H1 (cell line): ENCODE results near the gene BAAT. TPM values are rescaled to one million over a fixed set of nuclear protein-coding genes. Genes with fewer than 3 reads are reported as not detected.

Experiments used
- CTCF ChIA-PET: fragments of 300-600 bp; sonication (Branson Sonifier 250); formaldehyde crosslinking; loops from one replicate; lab custom pipeline; 2021; ENCODE audit not compliant: partially characterized antibody; lab: Charles Lee
- POLR2A ChIA-PET: fragments of 300-600 bp; sonication (Branson Sonifier 250); formaldehyde crosslinking; loops from one replicate; lab custom pipeline; 2021; ENCODE audit warnings: inconsistent platforms; ENCODE audit not compliant: partially characterized antibody; lab: Charles Lee
- DNase-seq, 2 experiments: peaks; one replicate each; pipeline versions ENCODE4 v3.0.0 to v3.0.0-alpha.2; 2010 to 2022; ENCODE audit warnings: low spot score in 2 of 2, low read depth in 1 of 2, mixed read lengths in 1 of 2
- FAIRE-seq: peaks from 2 replicates; lab custom pipeline; 2011; peaks lifted over from hg19 to GRCh38; lab: Jason Lieb, UNC
- H2AFZ ChIP-seq: 2 replicates; pipeline ENCODE4 v1.8.1; 2012; ENCODE audit warnings: low read length, inconsistent platforms
- H2AK5ac ChIP-seq: 2 replicates; pipeline ENCODE4 v1.6.1; 2013; ENCODE audit warnings: low read depth, low read length
- H2BK120ac ChIP-seq: replicated peaks from 2 replicates; pipeline ENCODE3; 2013; ENCODE audit warnings: low read depth, low read length, inconsistent platforms
- H2BK12ac ChIP-seq: 2 replicates; pipeline ENCODE4 v1.6.1; 2013; ENCODE audit warnings: low read depth, low read length
- H2BK15ac ChIP-seq: 2 replicates; pipeline ENCODE4 v1.6.1; 2013; ENCODE audit warnings: low read length
- H2BK20ac ChIP-seq: 2 replicates; pipeline ENCODE4 v1.6.1; 2013; ENCODE audit warnings: low read length
- H2BK5ac ChIP-seq: 2 replicates; pipeline ENCODE4 v1.6.1; 2013; ENCODE audit warnings: low read depth, low read length
- H3K14ac ChIP-seq: 2 replicates; pipeline ENCODE4 v1.6.1; 2013; ENCODE audit warnings: inconsistent platforms; ENCODE audit not compliant: insufficient read length
- H3K18ac ChIP-seq: 2 replicates; pipeline ENCODE4 v1.6.1; 2013; ENCODE audit warnings: low read length; ENCODE audit errors: extremely low read depth
- H3K23ac ChIP-seq: 2 replicates; pipeline ENCODE4 v1.6.1; 2013; ENCODE audit warnings: inconsistent platforms; ENCODE audit not compliant: insufficient read length
- H3K23me2 ChIP-seq: 2 replicates; pipeline ENCODE4 v1.6.1; 2013; ENCODE audit warnings: low read depth, low read length
- H3K27ac ChIP-seq: 2 replicates; pipeline ENCODE4 v1.6.1; 2011; ENCODE audit warnings: low read depth, low read length, inconsistent platforms
- H3K27me3 ChIP-seq, 4 experiments: replicated peaks in 1 of 4; 1 replicate in 1 of 4; 2 replicates in 3 of 4; pipeline versions ENCODE4 v1.6.1 to v1.8.1; 2011 to 2013; ENCODE audit warnings: low read length in 3 of 4, mild to moderate bottlenecking in 3 of 4, inconsistent platforms in 2 of 4, mixed read lengths in 2 of 4, moderate library complexity in 1 of 4; ENCODE audit not compliant: control insufficient read depth in 3 of 4, insufficient read depth in 3 of 4; ENCODE audit errors: extremely low read depth in 1 of 4
- H3K36me3 ChIP-seq, 4 experiments: 2 replicates each; pipeline versions ENCODE4 v1.6.1 to v1.8.1; 2011 to 2013; ENCODE audit warnings: mild to moderate bottlenecking in 4 of 4, low read length in 3 of 4, moderate library complexity in 2 of 4, control low read depth in 1 of 4, inconsistent platforms in 1 of 4; ENCODE audit not compliant: insufficient read depth in 4 of 4, control insufficient read depth in 2 of 4
- H3K4ac ChIP-seq: replicated peaks from 2 replicates; pipeline ENCODE3; 2013; ENCODE audit warnings: low read length, low read depth, mixed read lengths, inconsistent platforms; ENCODE audit not compliant: insufficient read length
- H3K4me1 ChIP-seq, 4 experiments: replicated peaks in 1 of 4; 1 replicate in 1 of 4; 2 replicates in 3 of 4; pipeline versions ENCODE4 v1.6.1 to v1.8.1; 2011 to 2013; ENCODE audit warnings: low read length in 3 of 4, inconsistent platforms in 2 of 4, mixed read lengths in 1 of 4; ENCODE audit not compliant: insufficient read depth in 4 of 4, control insufficient read depth in 3 of 4
- H3K4me2 ChIP-seq, 2 experiments: 2 replicates each; pipeline versions ENCODE4 v1.6.1 to v1.8.1; 2011 to 2013; ENCODE audit warnings: low read depth in 2 of 2, low read length in 2 of 2, control low read depth in 1 of 2, inconsistent platforms in 1 of 2, mild to moderate bottlenecking in 1 of 2; ENCODE audit not compliant: insufficient read depth in 1 of 2
- H3K4me3 ChIP-seq, 4 experiments: fragments of 200-600, 300-600 bp in 1 of 4; sonication (generic), shearing (Covaris generic), sonication (Bioruptor Twin) in 1 of 4; 2 replicates each; pipeline versions ENCODE4 v1.5.1 to v1.8.1; 2011 to 2016; ENCODE audit warnings: low read length in 4 of 4, low read depth in 3 of 4, control low read depth in 2 of 4, inconsistent platforms in 2 of 4, mild to moderate bottlenecking in 2 of 4, mixed read lengths in 1 of 4, moderate library complexity in 1 of 4; ENCODE audit not compliant: insufficient read depth in 2 of 4; ENCODE audit errors: extremely low read depth in 1 of 4
- H3K56ac ChIP-seq: replicated peaks from 2 replicates; pipeline ENCODE3; 2013; ENCODE audit warnings: low read depth, mild to moderate bottlenecking, mixed read lengths, low read length, inconsistent platforms; ENCODE audit not compliant: insufficient read length
- H3K79me1 ChIP-seq: 2 replicates; pipeline ENCODE4 v1.6.1; 2013; ENCODE audit warnings: low read depth, low read length, control low read depth
- H3K79me2 ChIP-seq, 2 experiments: 2 replicates each; pipeline versions ENCODE4 v1.6.1 to v1.8.1; 2012 to 2013; ENCODE audit warnings: low read length in 2 of 2, mild to moderate bottlenecking in 2 of 2, inconsistent platforms in 1 of 2; ENCODE audit not compliant: insufficient read depth in 2 of 2, control insufficient read depth in 1 of 2
- H3K9ac ChIP-seq, 4 experiments: replicated peaks in 1 of 4; 1 replicate in 1 of 4; 2 replicates in 3 of 4; pipeline versions ENCODE4 v1.6.1 to v1.8.1; 2011 to 2013; ENCODE audit warnings: low read depth in 3 of 4, low read length in 3 of 4, control low read depth in 2 of 4, mild to moderate bottlenecking in 2 of 4, moderate library complexity in 2 of 4, inconsistent platforms in 1 of 4; ENCODE audit errors: extremely low read depth in 1 of 4
- H3K9me3 ChIP-seq, 2 experiments: 2 replicates each; pipeline versions ENCODE4 v1.6.1 to v1.8.1; 2012 to 2013; ENCODE audit warnings: mild to moderate bottlenecking in 2 of 2, moderate library complexity in 2 of 2, control low read depth in 1 of 2, inconsistent platforms in 1 of 2, low read depth in 1 of 2, low read length in 1 of 2, mixed read lengths in 1 of 2; ENCODE audit not compliant: insufficient read depth in 2 of 2
- H4K20me1 ChIP-seq, 2 experiments: replicated peaks in 1 of 2; 2 replicates each; pipeline versions ENCODE3 to v1.8.1; 2011 to 2013; ENCODE audit warnings: inconsistent platforms in 2 of 2, low read length in 2 of 2, mild to moderate bottlenecking in 1 of 2; ENCODE audit not compliant: insufficient read depth in 2 of 2, control insufficient read depth in 1 of 2
- H4K5ac ChIP-seq: 2 replicates; pipeline ENCODE4 v1.6.1; 2013; ENCODE audit warnings: low read length, low read depth, mixed read lengths, inconsistent platforms; ENCODE audit not compliant: insufficient read length
- H4K8ac ChIP-seq: 2 replicates; pipeline ENCODE4 v1.8.0; 2013; ENCODE audit warnings: mild to moderate bottlenecking, moderate library complexity, low read length, inconsistent platforms; ENCODE audit not compliant: insufficient read depth; ENCODE audit errors: extremely low read depth
- H4K91ac ChIP-seq: replicated peaks from 2 replicates; pipeline ENCODE3; 2013; ENCODE audit warnings: low read length, mixed read lengths, inconsistent platforms; ENCODE audit not compliant: insufficient read length
- ASH2L ChIP-seq: fragments of 200-600, 300-600 bp; sonication (generic); IDR thresholded peaks from one replicate; pipeline ENCODE4 v1.7.1; 2017; ENCODE audit warnings: low read length
- BCL11A ChIP-seq, 2 experiments: IDR thresholded peaks; one replicate each; pipeline ENCODE4 v1.6.1; 2011; ENCODE audit warnings: low read depth in 2 of 2, low read length in 2 of 2, mild to moderate bottlenecking in 2 of 2
- CBX8 ChIP-seq: fragments of 300-800, 300-1000 bp; sonication (generic); IDR thresholded peaks from 2 replicates; pipeline ENCODE4 v1.7.1; 2016; ENCODE audit warnings: low read depth, low read length, borderline replicate concordance
- CHD2 ChIP-seq: IDR thresholded peaks from 2 replicates; pipeline ENCODE4 v1.6.1; 2012; ENCODE audit warnings: low read length, improper control_type of control experiment
- GTF2F1 ChIP-seq: IDR thresholded peaks from 2 replicates; pipeline ENCODE4 v1.6.1; 2012; ENCODE audit warnings: low read depth, low read length, improper control_type of control experiment, borderline replicate concordance
- JUN ChIP-seq: IDR thresholded peaks from 2 replicates; pipeline ENCODE4 v1.6.1; 2011; ENCODE audit warnings: low read depth, mild to moderate bottlenecking, improper control_type of control experiment, low read length
- NRF1 ChIP-seq: IDR thresholded peaks from 2 replicates; pipeline ENCODE4 v1.6.1; 2011; ENCODE audit warnings: mild to moderate bottlenecking, low read depth, low read length, improper control_type of control experiment
- RAD21 ChIP-seq, 2 experiments: IDR thresholded peaks in 1 of 2; conservative IDR thresholded peaks in 1 of 2; 2 replicates each; pipeline ENCODE4 v1.6.1; 2011; ENCODE audit warnings: low read depth in 2 of 2, low read length in 2 of 2, improper control_type of control experiment in 1 of 2, inconsistent platforms in 1 of 2, mild to moderate bottlenecking in 1 of 2, moderate library complexity in 1 of 2
- RBBP5 ChIP-seq: IDR thresholded peaks from 2 replicates; pipeline ENCODE4 v1.7.1; 2012; ENCODE audit warnings: low read depth, mild to moderate bottlenecking, inconsistent platforms, low read length, moderate library complexity, borderline replicate concordance
- RFX5 ChIP-seq: IDR thresholded peaks from 2 replicates; pipeline ENCODE4 v1.6.1; 2011; ENCODE audit warnings: low read depth, low read length, improper control_type of control experiment, borderline replicate concordance
- TAF1 ChIP-seq: IDR thresholded peaks from 2 replicates; pipeline ENCODE4 v1.6.1; 2011; ENCODE audit warnings: mild to moderate bottlenecking, low read depth, low read length
- WGBS, 2 experiments: shearing (Covaris generic) in 1 of 2; methylation state at CpG; one replicate each; pipeline versions ENCODE4 v1.1.6 to v1.1.7; 2013 to 2015; ENCODE audit warnings: low lambda C conversion rate in 2 of 2, mixed read lengths in 2 of 2, inconsistent platforms in 1 of 2, low coverage in 1 of 2, missing lambda C conversion rate in 1 of 2; ENCODE audit not compliant: insufficient replicate concordance in 2 of 2, insufficient coverage in 1 of 2, insufficient read length in 1 of 2; ENCODE audit errors: extremely low coverage in 1 of 2, missing lambda C conversion rate in 1 of 2; 5-methylcytosine and 5-hydroxymethylcytosine counted together
- polyA plus RNA-seq, 7 experiments: library from polyadenylated mRNA; depleted of rRNA in 3 of 7; stranded (reverse) in 5 of 7; unstranded in 2 of 7; fragments of >200 nt in 5 of 7; fragments of 200-250 nt in 2 of 7; gene quantifications; 1 replicate in 5 of 7; 2 replicates in 1 of 7; 4 replicates in 1 of 7; pipeline versions ENCODE4 v1.2.1 to v1.2.3, GENCODE V29; 2011 to 2013; ENCODE audit warnings: missing spikeins in 2 of 7, mixed read lengths in 2 of 7
- total RNA-seq: library from RNA; stranded (reverse); fragmentation: NEBNext Ultra II Directional; extraction: Animal tissue kit (Norgen Biotek cat#: 25700); gene quantifications from 2 replicates; pipeline ENCODE4 v1.2.1, GENCODE V29; 2021
- TF ChIP-seq, protein P1 (sequence below): IDR thresholded peaks from 2 replicates; pipeline ENCODE4 v1.6.1; 2011; ENCODE audit warnings: low read length, improper control_type of control experiment
- TF ChIP-seq, protein P2 (sequence below): IDR thresholded peaks from 2 replicates; pipeline ENCODE4 v1.6.1; 2012; ENCODE audit warnings: inconsistent platforms

The BAAT gene
- total and polyA plus RNA-seq, 2 of the 8 experiments (the other 6 are each of a cell fraction or from before 2014, with no cell fraction given), result 0.09 to 0.17 TPM

DNA sequence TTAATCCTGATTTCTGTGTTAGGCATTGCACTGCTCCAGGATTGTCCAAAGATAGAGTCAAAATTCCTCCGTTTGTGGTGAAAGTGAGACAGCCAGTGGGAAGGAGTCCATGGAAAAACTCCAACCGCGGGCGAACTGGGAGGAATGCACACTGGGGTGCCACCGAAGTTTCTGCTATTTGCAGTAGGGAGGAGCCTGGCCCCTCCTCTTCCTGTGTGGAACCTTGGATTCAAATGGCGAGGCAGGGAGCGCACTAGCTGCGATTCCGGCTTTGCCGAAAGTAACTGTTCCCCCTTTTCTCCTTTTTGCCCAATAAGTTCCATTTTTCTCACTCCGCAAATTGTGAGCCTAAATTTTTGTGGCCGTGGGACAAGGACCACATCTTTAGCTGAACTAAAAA, 9.3 kb downstream of the BAAT start:
- Histone ChIP-seq H3K56ac (no peak overlapping the region), H3K79me2 (no peaks in the 10 kb centered on the region), H2BK12ac (no peak overlapping the region), H3K36me3 (no peaks in the 10 kb centered on the region), H3K4ac (no peak overlapping the region), H3K23ac (no peak overlapping the region), H4K8ac (no peak overlapping the region), H2AFZ (peak overlapping the region; percentile 42), H3K27me3 (no peaks in the 10 kb centered on the region), H3K9me3 (no peaks in the 10 kb centered on the region), H3K18ac (no peak overlapping the region), H3K4me2 (no peak overlapping the region), H2BK20ac (no peak overlapping the region), H2BK5ac (no peak overlapping the region), H3K4me1 (no peaks in the 10 kb centered on the region; a peak in 1 of 7 replicates), H3K27ac (no peak overlapping the region), H3K4me3 (no peak overlapping the region), H4K5ac (no peak overlapping the region), H4K20me1 (no peaks in the 10 kb centered on the region), H3K14ac (no peak overlapping the region), H4K91ac (no peak overlapping the region), H3K23me2 (no peaks in the 10 kb centered on the region), H3K9ac (no peak overlapping the region), H2BK15ac (no peak overlapping the region), H2BK120ac (no peak overlapping the region), H2AK5ac (no peak overlapping the region), H3K79me1 (no peaks in the 10 kb centered on the region)
- 83% methylated on average over 12 of the region's 12 CpGs; no CpG with 5 or more reads in 1 of the 2 experiments for WGBS, 2 experiments
- peak; percentile 42 for FAIRE-seq
- DNase-seq, result peak in 1 of 2 experiments; percentile 49
- CTCF ChIA-PET, result no interaction called here
- POLR2A ChIA-PET, result interaction anchor here (1.0 to 1.9 kb wide), 2 partner anchors 8 to 13 kb away, joined by 3 to 4 read pairs; no protein-coding TSS in a partner anchor
- TF ChIP-seq JUN (no peak), BCL11A (IDR thresholded peaks at IDR 0.05; ENCODE audit: low read depth in 2 of 2, low read length in 2 of 2) (no peak), TAF1 (no peak), RBBP5 (no peak), CHD2 (no peak), ASH2L (no peak), GTF2F1 (no peak), RFX5 (no peak), CBX8 (no peak), RAD21 (IDR thresholded peaks at IDR 0.05 in 1 of 2, conservative IDR thresholded peaks at IDR 0.05 in 1 of 2; ENCODE audit: low read depth in 2 of 2, low read length in 2 of 2) (no peak), NRF1 (no peak)
- TF ChIP-seq, protein P1, sequence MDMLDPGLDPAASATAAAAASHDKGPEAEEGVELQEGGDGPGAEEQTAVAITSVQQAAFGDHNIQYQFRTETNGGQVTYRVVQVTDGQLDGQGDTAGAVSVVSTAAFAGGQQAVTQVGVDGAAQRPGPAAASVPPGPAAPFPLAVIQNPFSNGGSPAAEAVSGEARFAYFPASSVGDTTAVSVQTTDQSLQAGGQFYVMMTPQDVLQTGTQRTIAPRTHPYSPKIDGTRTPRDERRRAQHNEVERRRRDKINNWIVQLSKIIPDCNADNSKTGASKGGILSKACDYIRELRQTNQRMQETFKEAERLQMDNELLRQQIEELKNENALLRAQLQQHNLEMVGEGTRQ, result no peak
- TF ChIP-seq, protein P2, sequence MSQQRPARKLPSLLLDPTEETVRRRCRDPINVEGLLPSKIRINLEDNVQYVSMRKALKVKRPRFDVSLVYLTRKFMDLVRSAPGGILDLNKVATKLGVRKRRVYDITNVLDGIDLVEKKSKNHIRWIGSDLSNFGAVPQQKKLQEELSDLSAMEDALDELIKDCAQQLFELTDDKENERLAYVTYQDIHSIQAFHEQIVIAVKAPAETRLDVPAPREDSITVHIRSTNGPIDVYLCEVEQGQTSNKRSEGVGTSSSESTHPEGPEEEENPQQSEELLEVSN, result no peak
